ENCODE results near the gene BYSL.

DNA sequence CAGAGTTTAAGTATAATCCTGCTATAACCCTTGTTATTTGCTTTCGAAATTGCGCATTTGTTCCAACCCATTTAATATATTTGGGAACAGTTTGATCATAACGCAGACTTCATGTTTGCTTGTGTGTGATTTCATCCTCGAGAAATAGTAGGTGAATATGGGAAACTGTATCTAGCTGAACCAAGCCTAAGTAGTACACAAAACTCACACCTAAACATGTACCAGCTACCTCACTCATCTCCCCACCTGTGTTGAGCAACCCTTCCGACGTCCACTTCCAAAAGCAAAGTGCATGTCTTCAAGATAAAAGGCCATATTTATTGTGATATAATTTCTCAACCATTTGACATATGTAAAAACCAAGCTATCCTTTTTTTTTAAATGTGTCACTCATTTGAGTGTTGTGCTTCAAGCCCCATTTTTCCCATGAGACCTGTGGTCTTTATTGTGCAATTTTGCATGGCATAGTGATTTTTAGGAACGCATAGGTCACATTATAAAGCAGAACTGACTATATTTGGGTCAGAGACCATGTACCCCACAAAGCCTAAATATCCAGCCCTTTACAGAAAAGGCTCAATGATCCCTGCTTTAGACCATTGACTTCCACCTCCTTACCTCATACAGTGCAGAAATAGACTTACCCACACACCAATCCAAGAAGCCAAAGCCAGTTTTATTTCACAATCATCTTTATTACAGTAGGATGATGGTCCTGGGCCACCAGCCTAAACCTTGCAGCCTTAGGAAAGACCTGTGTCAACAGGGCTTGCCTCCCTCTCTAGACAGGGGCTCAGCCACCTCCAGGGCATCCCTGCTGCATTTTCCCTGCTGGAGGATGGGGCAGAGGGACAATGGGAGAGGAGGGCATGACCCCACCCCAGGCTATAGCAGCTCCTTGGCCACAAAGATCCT, 13.2 kb downstream of the BYSL start:
- no peak for TF ChIP-seq EP300 (IDR thresholded peaks at IDR 0.05)
- no peak for TF ChIP-seq POLR2AphosphoS5 (IDR thresholded peaks at IDR 0.05)
- no peak for TF ChIP-seq POLR2A (IDR thresholded peaks at IDR 0.05)
- TF ChIP-seq, protein P1, sequence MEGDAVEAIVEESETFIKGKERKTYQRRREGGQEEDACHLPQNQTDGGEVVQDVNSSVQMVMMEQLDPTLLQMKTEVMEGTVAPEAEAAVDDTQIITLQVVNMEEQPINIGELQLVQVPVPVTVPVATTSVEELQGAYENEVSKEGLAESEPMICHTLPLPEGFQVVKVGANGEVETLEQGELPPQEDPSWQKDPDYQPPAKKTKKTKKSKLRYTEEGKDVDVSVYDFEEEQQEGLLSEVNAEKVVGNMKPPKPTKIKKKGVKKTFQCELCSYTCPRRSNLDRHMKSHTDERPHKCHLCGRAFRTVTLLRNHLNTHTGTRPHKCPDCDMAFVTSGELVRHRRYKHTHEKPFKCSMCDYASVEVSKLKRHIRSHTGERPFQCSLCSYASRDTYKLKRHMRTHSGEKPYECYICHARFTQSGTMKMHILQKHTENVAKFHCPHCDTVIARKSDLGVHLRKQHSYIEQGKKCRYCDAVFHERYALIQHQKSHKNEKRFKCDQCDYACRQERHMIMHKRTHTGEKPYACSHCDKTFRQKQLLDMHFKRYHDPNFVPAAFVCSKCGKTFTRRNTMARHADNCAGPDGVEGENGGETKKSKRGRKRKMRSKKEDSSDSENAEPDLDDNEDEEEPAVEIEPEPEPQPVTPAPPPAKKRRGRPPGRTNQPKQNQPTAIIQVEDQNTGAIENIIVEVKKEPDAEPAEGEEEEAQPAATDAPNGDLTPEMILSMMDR (IDR thresholded peaks at IDR 0.05): no peak

Data from stomach (tissue), 4 donors.